SK-N-SH treated with all-trans-retinoic acid at 6 μM for 48 hours (cell line): Measurements from ENCODE around the gene PALLD.

ENCODE experiments used
- ARNTL ChIP-seq: fragments of 450-650 bp; formaldehyde crosslinking; IDR thresholded peaks from 2 replicates; pipeline ENCODE4 v1.5.0; 2020; ENCODE audit warnings: low read depth, mild to moderate bottlenecking, moderate library complexity, borderline replicate concordance
- RARB ChIP-seq: fragments of 250-450 bp; sonication (Bioruptor Pico); IDR thresholded peaks from 2 replicates; pipeline ENCODE4 v1.8.0; 2021; ENCODE audit warnings: mild to moderate bottlenecking, moderate library complexity
- TOX ChIP-seq: fragments of 250-450 bp; sonication (Bioruptor Pico); IDR thresholded peaks from 2 replicates; pipeline ENCODE4 v1.8.0; 2021; ENCODE audit warnings: mild to moderate bottlenecking, moderate library complexity, borderline replicate concordance
- ZFP3 ChIP-seq: fragments of 250-450 bp; sonication (Bioruptor Pico); IDR thresholded peaks from 2 replicates; pipeline ENCODE4 v1.5.0; 2020; ENCODE audit warnings: mild to moderate bottlenecking, moderate library complexity
- ZFP30 ChIP-seq: fragments of 450-650 bp; formaldehyde crosslinking; IDR thresholded peaks from 2 replicates; pipeline ENCODE4 v1.5.0; 2022; ENCODE audit warnings: mild to moderate bottlenecking, moderate library complexity
- ZNF70 ChIP-seq: fragments of 450-650 bp; formaldehyde crosslinking; IDR thresholded peaks from 2 replicates; pipeline ENCODE4 v1.5.0; 2020; ENCODE audit warnings: mild to moderate bottlenecking, moderate library complexity
- TF ChIP-seq, protein P1 (sequence below): fragments of 250-450 bp; sonication (Bioruptor Pico); IDR thresholded peaks from 2 replicates; pipeline ENCODE4 v1.8.0; 2020; ENCODE audit warnings: mild to moderate bottlenecking, moderate library complexity, borderline replicate concordance
- TF ChIP-seq, protein P2 (sequence below): fragments of 250-450 bp; sonication (Bioruptor Pico); IDR thresholded peaks from 2 replicates; pipeline ENCODE4 v1.8.0; 2021; ENCODE audit warnings: low read depth, mild to moderate bottlenecking, moderate library complexity, borderline replicate concordance
- TF ChIP-seq, protein P3 (sequence below): fragments of 250-450 bp; sonication (Bioruptor Pico); IDR thresholded peaks from 2 replicates; pipeline ENCODE4 v1.5.1; 2021; ENCODE audit warnings: mild to moderate bottlenecking, moderate library complexity
- TF ChIP-seq, protein P4 (sequence below): fragments of 250-450 bp; sonication (Bioruptor Pico); IDR thresholded peaks from 2 replicates; pipeline ENCODE4 v1.5.0; 2020; ENCODE audit warnings: mild to moderate bottlenecking, moderate library complexity

DNA sequence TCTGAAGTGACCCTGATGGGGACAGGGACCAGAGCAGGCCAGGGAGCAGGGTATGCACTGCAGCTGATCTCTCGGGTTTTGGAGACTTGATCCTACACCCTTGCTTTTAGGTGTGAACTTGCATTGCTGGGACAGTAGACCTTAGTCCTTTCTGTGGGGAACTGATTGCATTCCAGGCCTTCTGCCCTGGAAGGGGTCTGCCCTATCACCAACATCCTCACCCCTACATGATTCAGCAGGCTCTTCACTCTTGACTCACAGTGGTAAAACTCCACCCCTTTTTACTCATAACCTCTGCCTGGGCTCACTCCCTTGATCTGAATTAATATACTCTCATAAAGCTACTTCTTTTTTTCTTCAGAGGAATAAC is 10.0 kb upstream of the PALLD start:
- TF ChIP-seq ZFP30 (no peak), ARNTL (CRISPR knock-in tag) (no peak), ZNF70 (CRISPR knock-in tag) (no peak), TOX (CRISPR knock-in tag) (no peak), ZFP3 (CRISPR knock-in tag) (no peak), RARB (CRISPR knock-in tag) (no peak)
- TF ChIP-seq, protein P1, sequence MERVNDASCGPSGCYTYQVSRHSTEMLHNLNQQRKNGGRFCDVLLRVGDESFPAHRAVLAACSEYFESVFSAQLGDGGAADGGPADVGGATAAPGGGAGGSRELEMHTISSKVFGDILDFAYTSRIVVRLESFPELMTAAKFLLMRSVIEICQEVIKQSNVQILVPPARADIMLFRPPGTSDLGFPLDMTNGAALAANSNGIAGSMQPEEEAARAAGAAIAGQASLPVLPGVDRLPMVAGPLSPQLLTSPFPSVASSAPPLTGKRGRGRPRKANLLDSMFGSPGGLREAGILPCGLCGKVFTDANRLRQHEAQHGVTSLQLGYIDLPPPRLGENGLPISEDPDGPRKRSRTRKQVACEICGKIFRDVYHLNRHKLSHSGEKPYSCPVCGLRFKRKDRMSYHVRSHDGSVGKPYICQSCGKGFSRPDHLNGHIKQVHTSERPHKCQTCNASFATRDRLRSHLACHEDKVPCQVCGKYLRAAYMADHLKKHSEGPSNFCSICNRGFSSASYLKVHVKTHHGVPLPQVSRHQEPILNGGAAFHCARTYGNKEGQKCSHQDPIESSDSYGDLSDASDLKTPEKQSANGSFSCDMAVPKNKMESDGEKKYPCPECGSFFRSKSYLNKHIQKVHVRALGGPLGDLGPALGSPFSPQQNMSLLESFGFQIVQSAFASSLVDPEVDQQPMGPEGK, result no peak
- TF ChIP-seq, protein P2, sequence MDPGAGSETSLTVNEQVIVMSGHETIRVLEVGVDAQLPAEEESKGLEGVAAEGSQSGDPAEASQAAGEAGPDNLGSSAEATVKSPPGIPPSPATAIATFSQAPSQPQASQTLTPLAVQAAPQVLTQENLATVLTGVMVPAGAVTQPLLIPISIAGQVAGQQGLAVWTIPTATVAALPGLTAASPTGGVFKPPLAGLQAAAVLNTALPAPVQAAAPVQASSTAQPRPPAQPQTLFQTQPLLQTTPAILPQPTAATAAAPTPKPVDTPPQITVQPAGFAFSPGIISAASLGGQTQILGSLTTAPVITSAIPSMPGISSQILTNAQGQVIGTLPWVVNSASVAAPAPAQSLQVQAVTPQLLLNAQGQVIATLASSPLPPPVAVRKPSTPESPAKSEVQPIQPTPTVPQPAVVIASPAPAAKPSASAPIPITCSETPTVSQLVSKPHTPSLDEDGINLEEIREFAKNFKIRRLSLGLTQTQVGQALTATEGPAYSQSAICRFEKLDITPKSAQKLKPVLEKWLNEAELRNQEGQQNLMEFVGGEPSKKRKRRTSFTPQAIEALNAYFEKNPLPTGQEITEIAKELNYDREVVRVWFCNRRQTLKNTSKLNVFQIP (CRISPR knock-in tag), result no peak
- TF ChIP-seq, protein P3, sequence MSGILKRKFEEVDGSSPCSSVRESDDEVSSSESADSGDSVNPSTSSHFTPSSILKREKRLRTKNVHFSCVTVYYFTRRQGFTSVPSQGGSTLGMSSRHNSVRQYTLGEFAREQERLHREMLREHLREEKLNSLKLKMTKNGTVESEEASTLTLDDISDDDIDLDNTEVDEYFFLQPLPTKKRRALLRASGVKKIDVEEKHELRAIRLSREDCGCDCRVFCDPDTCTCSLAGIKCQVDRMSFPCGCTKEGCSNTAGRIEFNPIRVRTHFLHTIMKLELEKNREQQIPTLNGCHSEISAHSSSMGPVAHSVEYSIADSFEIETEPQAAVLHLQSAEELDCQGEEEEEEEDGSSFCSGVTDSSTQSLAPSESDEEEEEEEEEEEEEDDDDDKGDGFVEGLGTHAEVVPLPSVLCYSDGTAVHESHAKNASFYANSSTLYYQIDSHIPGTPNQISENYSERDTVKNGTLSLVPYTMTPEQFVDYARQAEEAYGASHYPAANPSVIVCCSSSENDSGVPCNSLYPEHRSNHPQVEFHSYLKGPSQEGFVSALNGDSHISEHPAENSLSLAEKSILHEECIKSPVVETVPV (CRISPR knock-in tag), result no peak
- TF ChIP-seq, protein P4, sequence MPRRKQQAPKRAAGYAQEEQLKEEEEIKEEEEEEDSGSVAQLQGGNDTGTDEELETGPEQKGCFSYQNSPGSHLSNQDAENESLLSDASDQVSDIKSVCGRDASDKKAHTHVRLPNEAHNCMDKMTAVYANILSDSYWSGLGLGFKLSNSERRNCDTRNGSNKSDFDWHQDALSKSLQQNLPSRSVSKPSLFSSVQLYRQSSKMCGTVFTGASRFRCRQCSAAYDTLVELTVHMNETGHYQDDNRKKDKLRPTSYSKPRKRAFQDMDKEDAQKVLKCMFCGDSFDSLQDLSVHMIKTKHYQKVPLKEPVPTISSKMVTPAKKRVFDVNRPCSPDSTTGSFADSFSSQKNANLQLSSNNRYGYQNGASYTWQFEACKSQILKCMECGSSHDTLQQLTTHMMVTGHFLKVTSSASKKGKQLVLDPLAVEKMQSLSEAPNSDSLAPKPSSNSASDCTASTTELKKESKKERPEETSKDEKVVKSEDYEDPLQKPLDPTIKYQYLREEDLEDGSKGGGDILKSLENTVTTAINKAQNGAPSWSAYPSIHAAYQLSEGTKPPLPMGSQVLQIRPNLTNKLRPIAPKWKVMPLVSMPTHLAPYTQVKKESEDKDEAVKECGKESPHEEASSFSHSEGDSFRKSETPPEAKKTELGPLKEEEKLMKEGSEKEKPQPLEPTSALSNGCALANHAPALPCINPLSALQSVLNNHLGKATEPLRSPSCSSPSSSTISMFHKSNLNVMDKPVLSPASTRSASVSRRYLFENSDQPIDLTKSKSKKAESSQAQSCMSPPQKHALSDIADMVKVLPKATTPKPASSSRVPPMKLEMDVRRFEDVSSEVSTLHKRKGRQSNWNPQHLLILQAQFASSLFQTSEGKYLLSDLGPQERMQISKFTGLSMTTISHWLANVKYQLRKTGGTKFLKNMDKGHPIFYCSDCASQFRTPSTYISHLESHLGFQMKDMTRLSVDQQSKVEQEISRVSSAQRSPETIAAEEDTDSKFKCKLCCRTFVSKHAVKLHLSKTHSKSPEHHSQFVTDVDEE, result no peak
